Measurements from ENCODE around the gene GRIK4.

DNA sequence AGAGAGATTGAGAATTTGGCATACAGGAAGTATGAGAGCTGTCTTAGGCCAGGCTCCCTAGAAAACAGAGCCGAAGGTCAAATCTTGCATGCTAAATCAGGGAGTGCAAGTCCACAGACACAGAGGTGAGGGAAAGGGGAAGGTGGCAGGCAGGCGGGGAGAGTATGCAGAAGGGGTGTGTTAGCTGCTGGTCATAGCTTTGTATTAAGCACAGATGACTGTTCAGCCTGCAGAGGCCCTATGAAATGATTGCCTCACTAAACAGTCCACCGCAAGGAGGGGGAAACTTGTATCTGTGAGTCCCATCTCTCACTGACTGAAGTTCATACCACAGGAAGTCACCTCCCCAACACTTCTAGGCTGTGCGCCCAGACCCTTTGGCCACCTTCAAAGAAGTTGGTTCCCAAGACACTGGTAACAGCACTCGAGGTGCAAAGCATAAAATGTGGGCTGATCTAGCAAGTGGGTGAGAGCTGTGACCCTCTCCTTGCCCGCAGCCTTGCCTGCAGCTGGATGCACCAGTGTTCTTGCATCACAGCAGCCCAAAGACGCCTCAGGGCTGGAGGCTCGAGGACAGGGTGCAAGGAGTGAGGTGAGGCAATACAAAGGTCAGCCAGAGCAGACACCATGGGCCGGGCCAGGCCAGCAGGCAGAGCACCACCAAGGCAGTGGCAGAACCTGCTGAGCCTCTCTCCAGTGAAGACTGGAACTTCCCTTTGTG is 397.1 kb downstream of the GRIK4 start:
- TF ChIP-seq NFYB (CRISPR knock-in tag; conservative IDR thresholded peaks at IDR 0.05; ENCODE audit: low read depth) = no peak
- no peak for TF ChIP-seq TEAD4 (CRISPR knock-in tag; IDR thresholded peaks at IDR 0.05)
- TF ChIP-seq, protein P1, sequence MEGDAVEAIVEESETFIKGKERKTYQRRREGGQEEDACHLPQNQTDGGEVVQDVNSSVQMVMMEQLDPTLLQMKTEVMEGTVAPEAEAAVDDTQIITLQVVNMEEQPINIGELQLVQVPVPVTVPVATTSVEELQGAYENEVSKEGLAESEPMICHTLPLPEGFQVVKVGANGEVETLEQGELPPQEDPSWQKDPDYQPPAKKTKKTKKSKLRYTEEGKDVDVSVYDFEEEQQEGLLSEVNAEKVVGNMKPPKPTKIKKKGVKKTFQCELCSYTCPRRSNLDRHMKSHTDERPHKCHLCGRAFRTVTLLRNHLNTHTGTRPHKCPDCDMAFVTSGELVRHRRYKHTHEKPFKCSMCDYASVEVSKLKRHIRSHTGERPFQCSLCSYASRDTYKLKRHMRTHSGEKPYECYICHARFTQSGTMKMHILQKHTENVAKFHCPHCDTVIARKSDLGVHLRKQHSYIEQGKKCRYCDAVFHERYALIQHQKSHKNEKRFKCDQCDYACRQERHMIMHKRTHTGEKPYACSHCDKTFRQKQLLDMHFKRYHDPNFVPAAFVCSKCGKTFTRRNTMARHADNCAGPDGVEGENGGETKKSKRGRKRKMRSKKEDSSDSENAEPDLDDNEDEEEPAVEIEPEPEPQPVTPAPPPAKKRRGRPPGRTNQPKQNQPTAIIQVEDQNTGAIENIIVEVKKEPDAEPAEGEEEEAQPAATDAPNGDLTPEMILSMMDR (IDR thresholded peaks at IDR 0.05) = no peak
- TF ChIP-seq NFE2L1 (CRISPR knock-in tag; IDR thresholded peaks at IDR 0.05) = no peak
- TF ChIP-seq, protein P2, sequence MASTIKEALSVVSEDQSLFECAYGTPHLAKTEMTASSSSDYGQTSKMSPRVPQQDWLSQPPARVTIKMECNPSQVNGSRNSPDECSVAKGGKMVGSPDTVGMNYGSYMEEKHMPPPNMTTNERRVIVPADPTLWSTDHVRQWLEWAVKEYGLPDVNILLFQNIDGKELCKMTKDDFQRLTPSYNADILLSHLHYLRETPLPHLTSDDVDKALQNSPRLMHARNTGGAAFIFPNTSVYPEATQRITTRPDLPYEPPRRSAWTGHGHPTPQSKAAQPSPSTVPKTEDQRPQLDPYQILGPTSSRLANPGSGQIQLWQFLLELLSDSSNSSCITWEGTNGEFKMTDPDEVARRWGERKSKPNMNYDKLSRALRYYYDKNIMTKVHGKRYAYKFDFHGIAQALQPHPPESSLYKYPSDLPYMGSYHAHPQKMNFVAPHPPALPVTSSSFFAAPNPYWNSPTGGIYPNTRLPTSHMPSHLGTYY (CRISPR knock-in tag; IDR thresholded peaks at IDR 0.05) = no peak
- TF ChIP-seq ZNF416 (CRISPR knock-in tag; IDR thresholded peaks at IDR 0.05) = no peak
- TF ChIP-seq SP1 (CRISPR knock-in tag; conservative IDR thresholded peaks at IDR 0.05) = no peak
- TF ChIP-seq, protein P3, sequence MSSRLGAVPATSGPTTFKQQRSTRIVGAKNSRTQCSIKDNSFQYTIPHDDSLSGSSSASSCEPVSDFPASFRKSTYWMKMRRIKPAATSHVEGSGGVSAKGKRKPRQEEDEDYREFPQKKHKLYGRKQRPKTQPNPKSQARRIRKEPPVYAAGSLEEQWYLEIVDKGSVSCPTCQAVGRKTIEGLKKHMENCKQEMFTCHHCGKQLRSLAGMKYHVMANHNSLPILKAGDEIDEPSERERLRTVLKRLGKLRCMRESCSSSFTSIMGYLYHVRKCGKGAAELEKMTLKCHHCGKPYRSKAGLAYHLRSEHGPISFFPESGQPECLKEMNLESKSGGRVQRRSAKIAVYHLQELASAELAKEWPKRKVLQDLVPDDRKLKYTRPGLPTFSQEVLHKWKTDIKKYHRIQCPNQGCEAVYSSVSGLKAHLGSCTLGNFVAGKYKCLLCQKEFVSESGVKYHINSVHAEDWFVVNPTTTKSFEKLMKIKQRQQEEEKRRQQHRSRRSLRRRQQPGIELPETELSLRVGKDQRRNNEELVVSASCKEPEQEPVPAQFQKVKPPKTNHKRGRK (CRISPR knock-in tag; IDR thresholded peaks at IDR 0.05; ENCODE audit: borderline replicate concordance) = no peak
- TF ChIP-seq, protein P4, sequence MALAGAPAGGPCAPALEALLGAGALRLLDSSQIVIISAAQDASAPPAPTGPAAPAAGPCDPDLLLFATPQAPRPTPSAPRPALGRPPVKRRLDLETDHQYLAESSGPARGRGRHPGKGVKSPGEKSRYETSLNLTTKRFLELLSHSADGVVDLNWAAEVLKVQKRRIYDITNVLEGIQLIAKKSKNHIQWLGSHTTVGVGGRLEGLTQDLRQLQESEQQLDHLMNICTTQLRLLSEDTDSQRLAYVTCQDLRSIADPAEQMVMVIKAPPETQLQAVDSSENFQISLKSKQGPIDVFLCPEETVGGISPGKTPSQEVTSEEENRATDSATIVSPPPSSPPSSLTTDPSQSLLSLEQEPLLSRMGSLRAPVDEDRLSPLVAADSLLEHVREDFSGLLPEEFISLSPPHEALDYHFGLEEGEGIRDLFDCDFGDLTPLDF (CRISPR knock-in tag; IDR thresholded peaks at IDR 0.05) = no peak
- TF ChIP-seq CBFB (CRISPR knock-in tag; IDR thresholded peaks at IDR 0.05; ENCODE audit: low read depth) = no peak
- TF ChIP-seq FOXK1 (CRISPR knock-in tag; IDR thresholded peaks at IDR 0.05) = no peak
- TF ChIP-seq, protein P5, sequence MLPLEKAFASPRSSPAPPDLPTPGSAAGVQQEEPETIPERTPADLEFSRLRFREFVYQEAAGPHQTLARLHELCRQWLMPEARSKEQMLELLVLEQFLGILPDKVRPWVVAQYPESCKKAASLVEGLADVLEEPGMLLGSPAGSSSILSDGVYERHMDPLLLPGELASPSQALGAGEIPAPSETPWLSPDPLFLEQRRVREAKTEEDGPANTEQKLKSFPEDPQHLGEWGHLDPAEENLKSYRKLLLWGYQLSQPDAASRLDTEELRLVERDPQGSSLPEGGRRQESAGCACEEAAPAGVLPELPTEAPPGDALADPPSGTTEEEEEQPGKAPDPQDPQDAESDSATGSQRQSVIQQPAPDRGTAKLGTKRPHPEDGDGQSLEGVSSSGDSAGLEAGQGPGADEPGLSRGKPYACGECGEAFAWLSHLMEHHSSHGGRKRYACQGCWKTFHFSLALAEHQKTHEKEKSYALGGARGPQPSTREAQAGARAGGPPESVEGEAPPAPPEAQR (CRISPR knock-in tag; IDR thresholded peaks at IDR 0.05) = no peak
- TF ChIP-seq GABPB1 (CRISPR knock-in tag; IDR thresholded peaks at IDR 0.05) = no peak

Measured in WTC11 (cell line).